Stimulated activated CD4-positive, alpha-beta T cell treated with anti-CD3 and anti-CD28 coated beads, Interleukin-4, amount 100 ng/mL, for 4 hours (primary cell): ENCODE data around the gene TTC7B.
"Not testable (repeated sequence)": the region's sequence is repeated elsewhere in the genome, so short reads cannot be mapped to it uniquely, and the experiment has no call there.

Experiments
- DNase-seq, 2 experiments: peaks; one replicate each; pipeline ENCODE4 v3.0.0-alpha.2; 2020

TTC7B gene, protein sequence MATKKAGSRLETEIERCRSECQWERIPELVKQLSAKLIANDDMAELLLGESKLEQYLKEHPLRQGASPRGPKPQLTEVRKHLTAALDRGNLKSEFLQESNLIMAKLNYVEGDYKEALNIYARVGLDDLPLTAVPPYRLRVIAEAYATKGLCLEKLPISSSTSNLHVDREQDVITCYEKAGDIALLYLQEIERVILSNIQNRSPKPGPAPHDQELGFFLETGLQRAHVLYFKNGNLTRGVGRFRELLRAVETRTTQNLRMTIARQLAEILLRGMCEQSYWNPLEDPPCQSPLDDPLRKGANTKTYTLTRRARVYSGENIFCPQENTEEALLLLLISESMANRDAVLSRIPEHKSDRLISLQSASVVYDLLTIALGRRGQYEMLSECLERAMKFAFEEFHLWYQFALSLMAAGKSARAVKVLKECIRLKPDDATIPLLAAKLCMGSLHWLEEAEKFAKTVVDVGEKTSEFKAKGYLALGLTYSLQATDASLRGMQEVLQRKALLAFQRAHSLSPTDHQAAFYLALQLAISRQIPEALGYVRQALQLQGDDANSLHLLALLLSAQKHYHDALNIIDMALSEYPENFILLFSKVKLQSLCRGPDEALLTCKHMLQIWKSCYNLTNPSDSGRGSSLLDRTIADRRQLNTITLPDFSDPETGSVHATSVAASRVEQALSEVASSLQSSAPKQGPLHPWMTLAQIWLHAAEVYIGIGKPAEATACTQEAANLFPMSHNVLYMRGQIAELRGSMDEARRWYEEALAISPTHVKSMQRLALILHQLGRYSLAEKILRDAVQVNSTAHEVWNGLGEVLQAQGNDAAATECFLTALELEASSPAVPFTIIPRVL

DNA sequence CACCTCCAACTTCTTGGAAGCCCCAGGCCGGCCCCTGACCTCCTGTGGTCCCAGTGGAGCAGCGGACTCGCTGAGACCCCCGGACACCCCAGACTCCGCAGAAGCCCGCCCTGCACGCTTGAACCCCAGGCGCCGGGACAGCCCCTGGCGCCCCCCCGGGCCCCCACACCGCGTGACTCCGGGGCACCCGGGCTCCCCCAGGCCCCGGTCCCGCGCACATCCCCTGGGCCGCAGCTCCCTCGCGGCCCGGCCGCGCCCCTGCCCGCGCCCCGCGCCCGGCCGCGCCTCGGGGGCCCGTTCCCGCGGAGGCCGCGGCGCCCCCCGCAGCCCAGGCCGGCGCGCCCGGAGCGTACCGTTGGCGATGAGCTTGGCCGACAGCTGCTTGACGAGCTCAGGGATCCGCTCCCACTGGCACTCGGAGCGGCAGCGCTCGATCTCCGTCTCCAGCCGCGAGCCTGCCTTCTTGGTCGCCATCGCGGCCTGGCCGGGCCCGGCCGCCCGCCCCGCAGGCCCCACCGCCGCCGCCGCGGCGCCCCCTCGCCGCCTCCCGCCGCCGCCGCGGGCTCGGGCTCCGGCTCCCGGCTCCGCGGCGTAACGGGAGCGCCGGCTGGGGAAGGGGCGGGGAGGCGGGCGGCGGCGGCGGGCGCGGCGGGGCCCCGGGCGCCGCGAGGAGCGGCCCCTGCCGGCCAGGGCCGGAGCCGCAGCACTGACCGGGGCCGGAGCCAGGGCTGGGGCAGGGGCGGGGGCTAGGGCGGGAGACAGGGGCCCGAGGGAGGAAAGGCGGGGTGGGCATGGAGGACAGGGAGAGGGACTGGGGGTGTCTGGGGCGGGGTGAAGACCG lies at the start of gene TTC7B:
Gene TTC7B (minus strand): TSS at position 609 of the 841 bp plus-strand sequence. CDS start 135 bp downstream, at position 474.
- DNase-seq, result peak in 1 of 2 experiments; percentile 42

DNA sequence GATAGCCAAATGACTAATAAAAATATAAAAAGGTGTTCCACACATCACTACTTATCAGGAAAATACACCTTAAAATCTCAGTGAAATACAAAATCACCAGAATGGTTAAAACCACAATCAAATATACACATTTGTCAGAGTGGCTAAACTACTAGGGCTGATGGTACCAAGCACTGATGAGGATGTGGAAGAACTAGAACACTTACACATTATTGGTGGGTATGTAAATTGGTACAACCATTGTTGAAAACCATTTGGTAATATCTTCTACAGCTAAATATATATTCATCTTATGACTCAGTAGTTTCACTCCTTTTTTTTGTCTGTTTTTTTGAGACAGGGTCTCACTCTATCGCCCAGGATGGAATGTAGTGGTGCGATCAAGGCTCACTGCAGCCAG lies 48.5 kb upstream of the TTC7B start:
- DNase-seq, result no peak

DNA sequence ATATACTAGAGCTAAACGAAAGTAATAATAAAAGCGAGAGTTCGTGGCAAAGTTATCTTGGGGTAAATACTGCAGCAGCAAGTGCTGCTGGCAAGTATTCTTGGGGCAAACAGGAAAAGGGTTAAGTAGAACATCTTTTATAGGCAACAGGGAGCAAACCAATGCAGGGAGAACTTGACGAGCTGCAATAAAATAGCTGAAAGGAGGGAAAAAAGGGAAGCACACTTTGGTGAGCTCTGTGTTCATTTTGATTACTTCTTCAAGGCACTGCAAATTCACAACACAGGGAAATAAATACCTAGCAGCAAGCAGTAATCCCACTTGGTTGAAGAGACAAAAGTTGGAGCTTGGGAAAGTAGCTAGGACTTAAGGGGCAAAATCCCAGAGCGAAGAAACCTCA lies 42.3 kb upstream of the TTC7B start:
- no peak for DNase-seq

DNA sequence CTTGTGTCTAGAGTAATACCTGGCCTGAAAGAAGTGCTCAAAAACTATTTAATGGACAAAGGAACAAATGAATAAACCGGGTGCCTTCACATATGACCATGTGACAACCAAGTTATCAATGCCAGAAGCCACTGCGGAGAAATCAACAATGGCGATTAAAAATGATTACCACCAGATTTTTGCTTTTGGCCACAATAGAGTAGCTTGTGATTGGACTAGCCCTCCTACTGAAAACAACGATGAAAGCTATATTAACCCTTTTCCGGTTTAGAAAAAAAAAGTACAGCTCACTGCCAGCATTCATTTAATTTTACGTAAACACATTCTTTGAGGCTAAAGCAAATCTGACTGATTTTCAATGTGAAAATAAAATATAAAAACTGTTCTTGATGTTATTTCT lies 41.6 kb upstream of the TTC7B start:
- DNase-seq, result no peak

DNA sequence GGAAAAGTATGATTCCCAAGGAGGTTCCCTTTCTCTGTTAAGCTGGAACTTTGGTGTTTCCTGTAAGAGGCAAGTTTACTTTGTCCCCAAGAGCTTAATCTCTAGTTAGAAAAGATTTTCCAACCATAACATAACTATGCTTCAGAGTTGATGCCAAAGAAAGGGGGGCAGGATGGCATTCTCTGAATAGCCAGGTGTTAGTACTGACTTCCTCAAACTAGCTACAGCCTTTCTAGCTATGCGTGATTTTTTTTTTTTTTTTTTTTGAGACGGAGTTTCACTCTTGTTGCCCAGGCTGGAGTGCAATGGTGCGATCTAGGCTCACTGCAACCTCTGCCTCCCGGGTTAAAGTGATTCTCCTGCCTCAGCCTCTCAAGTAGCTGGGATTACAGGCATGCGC lies 39.9 kb upstream of the TTC7B start:
- DNase-seq, result not testable (repeated sequence)

DNA sequence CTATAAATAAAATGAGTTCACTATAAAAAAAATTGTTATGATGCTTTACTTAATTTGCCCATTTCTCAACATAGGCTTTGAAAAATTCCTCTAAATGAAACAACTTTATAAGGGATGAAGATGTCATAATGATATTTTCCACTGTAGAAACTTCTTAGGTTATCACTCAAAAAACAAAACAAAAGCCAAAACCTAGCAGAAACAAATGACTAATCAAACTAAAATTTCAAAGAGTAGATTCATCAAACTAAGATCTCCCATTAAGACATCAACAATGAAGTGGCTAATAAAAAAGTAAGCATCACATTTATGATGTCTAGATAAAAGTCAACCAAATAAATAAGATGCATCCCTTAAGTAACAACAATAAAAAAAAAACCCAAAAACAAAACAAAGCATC lies 36.9 kb upstream of the TTC7B start:
- DNase-seq, result no peak

DNA sequence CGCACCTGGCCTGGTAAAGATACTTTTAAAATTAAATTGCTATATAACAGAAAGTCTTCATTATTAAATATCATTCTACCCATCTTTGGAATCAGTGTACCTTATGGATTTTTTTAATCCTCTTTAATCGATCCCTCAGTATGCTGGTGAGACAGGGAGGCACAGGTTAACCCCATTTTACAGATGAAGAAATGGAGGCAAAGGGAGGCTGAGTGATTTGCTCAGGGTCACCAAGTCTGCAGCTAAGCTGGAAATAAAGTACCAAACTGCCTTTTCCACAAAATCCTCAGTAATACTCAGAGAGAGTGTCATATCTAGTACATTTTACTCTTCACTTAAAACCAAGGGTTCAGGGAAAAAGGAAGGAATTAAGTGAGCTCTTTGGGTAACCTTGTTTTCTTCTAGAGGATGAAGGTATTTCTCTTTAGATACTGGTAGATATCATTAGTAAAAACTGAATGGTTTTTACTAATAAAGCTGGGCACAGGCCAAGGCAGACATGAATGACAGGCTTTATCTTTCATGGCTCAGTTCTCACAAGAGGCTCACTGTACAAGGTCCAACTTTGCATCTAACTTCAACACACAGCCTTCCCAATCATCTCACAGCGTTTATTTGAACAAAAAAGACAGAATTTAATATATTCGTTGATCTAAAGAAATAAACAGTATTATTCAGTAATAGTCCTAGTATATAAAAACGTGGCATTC lies 35.3 kb upstream of the TTC7B start:
- DNase-seq, result no peak

DNA sequence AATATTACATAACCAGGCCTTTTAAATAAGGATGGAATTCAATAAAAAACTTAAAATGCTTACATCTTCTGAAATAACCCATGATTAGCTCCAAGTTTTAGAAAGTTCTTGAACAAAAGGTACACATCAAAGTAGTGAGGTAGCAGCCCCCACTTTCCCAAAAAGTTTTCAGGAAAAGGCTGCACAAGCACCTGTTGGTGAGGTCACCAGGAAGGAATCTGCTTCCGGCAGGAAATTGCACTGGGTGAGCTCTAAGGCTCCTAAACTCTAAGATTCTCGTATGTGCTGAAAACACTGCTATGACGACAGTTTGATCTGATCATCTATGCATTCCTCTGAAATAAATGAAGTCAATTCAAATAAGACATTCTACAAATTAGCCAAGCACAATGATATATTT lies 34.3 kb upstream of the TTC7B start:
- no peak for DNase-seq

DNA sequence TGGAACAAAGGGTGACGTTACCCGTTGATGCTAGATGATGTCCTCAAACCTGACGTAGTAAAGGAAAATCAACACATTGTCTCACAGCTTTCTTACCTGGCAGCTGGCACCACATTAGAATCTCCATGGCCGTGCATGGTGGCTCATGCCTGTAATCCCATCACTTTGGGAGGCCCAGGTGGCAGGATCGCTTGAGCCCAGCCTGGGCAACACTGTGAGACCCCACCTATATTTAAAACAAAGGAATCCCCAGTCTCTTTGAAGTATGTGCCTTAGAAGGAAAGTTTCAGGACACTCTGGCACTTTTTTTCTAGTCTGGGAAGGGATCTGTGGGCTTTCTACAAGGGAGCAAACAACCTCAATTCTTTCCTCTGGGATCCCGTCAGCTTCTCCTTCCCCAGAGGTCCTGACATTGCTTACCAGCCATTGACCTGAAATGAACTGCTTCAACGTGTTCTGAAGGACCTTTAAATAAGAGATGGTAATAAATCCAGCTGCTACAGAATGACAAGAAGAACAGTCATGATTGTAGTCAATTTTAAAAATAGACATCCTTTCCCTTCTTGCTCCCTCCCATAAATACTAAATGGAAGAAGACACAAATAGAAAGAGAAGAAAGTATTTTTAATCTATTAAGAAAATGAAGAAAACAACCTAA lies 33.7 kb upstream of the TTC7B start:
- no peak for DNase-seq

DNA sequence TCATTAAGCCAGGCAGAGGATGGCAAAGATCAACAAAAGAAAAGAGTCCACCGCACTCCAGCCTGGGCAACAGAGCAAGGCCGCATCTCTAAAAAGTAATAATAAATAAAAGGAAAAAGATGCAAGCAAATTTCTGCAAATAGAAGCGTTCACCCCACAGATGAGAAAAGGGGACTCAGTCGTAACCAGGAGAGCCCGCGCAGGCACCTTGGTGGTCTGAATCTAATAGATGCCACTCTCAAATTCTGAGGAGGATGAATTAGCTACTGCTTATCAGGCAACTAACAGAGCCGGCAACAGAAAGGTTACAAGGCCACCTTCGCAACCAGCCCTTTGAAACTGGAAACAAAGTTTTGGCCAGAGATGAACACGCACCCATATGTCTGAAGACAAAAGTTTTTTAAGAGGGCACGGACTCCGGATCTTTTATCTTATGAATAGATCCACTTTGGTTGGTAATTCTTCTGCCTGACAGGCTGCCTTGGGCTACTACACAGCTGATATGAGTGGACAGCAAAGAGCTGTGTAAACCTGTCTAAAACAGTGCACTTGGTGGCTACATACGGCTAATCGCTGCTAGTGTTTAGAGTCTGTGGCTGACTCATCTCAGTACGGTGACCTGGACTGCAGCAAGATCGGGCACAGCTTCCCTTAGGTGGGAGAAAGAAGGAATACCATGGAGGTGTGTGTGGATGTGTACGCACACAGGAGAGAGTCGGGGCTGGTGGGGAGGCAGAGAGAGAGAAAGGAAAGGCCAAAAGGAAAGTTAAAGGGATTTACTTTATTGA lies 32.9 kb upstream of the TTC7B start:
- DNase-seq, result no peak

DNA sequence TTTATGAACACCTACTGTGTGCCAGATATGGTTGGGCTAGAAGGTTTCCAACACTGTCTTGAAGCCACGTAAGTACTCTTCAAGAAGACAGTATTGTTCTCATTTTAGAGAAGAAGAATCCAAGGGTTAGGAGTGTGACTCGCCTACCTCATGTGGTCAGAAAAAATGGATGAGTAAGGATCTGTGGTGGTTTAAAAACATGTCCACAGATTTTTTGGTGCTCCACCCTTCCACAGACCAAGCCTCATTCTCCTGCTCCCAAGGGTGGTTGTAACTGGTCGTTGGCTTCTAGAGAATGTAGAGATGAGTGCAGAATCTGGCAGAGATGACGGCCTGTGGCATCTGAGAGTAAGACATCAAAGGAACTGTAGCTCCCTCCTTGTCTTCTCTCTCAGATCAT lies 30.3 kb upstream of the TTC7B start:
- no peak for DNase-seq

DNA sequence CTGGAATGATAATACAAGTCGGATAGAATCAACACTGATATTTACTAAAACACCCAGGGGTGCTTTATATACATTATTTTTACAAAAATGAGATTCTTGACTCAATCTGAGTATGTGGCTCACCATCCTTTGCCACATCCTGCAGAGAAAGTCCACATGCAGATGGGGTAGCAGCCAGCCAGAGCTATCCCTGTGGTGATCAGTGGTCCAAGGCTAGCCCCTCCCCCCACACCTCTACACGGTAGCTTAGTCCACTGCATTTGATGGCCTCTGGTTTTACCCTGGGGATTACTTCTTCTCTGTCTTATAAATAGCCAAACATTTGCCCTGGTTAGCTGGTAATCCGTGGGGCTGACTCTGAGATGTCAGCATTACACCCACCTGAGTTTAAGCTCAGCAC lies 28.1 kb upstream of the TTC7B start:
- no peak for DNase-seq

DNA sequence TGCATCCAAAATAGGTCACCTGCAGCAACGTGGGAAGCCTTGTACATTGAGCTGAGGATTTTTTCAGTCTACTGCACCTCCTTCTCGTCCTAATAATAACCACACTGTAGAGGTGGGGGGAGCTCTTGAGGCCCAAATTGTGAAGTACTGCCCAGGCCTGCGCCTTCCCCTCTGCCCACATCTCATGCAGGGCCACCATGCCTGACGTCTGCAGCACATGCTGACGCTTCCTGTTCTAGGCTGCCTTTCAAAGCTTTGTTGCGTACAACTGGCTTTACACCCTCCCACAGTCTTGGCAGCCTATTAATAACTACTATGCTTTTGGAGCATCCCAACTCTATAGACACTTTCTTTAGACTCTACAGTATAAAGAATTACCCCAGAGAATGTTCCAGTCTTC lies 26.5 kb upstream of the TTC7B start:
- DNase-seq, result no peak

DNA sequence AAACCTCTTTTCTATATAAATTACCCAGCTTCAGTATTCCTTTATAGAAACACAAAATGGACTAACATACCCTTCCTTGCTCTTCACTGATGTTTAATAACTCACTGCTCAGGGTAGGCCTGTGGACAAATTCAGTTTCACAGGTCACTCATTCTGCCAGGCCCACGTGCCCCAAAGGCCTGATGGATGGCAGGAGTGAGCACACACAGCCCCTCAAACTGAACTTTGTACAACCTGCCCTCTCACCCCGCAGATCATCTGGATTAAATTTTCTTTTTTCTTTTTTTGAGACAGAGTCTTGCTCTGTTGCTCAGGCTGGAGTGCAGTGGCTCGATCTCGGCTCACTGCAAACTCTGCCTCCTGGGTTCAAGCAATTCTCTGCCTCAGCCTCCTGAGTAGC lies 24.4 kb upstream of the TTC7B start:
- not testable (repeated sequence) for DNase-seq

DNA sequence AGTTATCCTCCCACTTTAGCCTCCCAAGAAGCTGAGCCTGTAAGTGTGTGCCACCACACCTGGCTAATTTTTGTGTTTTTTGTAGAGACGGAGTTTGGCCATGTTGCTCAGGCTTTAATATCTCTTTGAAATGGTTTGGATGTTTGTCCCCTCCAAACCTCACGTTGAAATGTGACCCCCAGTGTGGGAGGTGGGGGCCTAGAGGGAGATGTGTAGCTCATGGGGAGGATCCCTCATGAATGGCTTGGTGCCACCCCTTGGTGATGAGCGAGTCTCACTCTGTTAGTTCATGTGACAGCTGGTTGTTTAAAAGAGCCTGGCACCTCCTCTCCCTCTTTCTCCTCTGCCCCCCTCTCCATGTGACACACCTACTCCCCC lies 23.6 kb upstream of the TTC7B start:
- no peak for DNase-seq

DNA sequence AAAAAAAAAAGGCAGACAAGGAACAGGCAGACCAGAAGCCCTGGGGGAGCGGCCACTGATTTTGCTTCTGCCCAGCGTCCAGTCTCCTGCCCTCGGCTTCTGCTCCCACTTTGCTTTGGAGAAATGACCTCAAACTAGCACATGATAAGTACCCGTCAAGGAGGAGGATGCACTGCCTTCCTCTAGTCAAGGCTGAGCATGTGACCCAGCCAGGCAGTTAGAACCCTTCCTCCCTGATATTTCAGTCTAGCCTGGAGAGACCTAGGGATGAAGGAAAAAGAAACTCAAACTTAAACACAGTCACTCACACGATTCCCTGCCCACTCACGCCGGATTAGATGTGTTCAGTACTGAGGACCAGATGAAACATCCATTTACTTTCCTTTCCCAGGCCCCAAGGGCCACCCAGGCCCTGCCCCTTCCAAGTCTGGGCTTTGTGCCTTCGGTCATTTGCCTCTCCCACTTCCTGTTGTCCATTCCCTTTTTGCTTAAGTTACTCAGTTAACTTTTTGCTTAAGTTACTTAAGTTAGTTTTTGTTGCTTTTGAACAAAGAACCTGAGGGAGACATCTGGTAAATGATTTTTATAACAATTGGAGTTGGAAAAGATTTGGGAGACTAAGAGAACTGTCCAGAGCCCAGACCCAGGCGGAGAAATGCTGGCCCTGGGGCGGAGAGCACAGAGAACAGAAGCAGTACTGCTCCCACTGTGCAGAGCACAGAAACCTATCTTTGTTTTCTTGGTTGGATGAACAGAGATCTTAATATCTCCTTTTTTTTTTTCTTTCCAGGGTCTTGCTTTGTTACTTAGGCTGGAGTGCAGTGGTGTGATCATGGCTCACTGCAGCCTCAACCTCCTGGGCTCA lies 23.0 kb upstream of the TTC7B start:
- DNase-seq, result no peak

DNA sequence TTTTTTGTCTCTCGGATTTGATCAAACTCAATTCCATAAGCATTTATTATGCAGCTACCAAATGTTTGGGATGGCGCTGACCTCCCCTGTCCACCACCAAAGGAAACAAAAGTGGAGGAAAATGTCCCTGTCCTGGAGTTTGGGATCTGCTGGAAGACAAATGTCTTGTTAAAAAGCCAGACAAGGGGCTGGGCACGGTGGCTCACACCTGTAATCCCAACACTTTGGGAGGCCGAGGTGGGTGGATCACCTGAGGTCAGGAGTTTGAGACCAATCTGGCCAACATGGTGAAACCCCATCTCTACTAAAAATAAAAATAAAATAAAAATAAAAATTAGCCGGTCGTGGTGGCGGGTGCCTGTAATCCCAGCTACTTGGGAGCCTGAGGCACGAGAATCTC lies 22.3 kb upstream of the TTC7B start:
- not testable (repeated sequence) for DNase-seq

DNA sequence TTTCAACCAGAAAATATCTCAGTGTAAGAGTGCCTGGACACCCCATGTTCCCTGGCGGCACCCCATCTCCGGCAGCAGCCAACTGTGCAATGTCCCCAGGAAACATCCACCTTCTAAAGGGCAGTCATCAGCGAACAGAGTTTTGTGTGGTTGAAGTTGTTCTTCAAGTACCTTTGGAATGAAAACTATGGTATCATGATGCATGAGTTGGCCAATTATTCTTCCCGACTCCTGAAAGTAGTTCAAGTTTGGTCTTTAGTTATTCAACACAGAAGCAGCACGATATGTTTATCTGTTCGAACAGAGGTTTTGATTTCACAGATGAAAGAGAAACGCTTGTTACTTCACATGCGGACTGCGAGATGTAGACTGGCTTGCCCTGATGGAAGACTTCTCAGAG lies 21.1 kb upstream of the TTC7B start:
- no peak for DNase-seq

DNA sequence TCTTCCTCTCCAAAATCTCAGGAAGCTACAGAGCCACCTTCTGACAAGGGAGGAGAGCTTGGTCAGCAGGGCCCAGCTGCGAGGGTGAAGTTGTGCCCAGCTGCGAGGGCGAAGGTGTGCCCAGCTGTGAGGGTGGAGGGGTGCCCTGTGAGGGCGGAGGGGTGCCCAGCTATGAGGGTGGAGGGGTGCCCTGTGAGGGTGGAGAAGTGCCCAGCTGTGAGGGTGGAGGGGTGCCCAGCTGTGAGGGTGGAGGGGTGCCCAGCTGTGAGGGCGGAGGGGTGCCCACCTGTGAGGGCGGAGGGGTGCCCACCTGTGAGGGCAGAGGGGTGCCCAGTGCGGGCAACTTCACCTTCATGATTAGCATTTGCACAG lies 20.4 kb upstream of the TTC7B start:
- DNase-seq, result no peak

DNA sequence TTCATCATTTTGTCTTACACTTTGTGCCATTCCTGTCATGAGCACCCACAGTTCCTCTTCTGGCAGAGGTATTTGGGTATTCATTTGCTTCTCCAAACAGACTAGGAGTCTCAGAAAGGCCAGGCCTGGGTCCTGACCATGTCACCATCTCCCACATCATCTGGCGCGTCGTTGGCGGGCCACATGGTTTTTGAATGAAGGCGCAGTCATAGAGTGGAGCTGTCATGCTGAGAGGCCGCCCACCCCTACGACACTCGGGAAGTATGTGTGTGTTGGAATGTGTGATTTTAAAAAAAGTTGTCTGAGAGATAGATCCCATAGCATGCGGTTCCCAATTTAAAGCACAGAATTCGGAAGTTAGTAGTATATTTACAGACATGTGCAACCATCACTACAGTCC lies 15.6 kb upstream of the TTC7B start:
- no peak for DNase-seq
